ENCODE measurements around the gene USP43.

Gene USP43

DNA sequence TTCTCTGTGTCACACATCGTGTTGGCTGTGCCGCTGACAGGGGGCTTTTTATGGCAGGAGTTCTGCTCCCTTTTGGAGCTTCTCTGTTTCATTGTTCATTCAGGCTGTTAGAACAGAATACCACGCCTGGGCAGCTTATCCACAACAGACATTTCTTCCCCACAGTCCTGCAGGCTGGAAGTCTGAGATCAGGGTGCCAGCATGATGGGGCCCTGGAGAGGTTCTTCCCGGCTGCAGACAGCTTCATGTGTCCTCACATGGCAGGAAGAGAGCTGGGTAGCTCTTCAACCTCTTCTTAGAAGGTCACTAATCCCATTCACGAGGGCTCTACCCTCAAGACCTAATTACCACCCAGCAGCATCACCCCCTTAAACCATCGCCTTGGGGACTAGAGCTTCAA is 81.0 kb downstream of the USP43 start:
- H3K36me3 ChIP-seq = no peaks in the 10 kb centered on the region
- H3K4me1 ChIP-seq = no peaks in the 10 kb centered on the region
- H3K4me3 ChIP-seq (ENCODE audit: low read depth, low read length) = no peak overlapping the region
- no peaks in the 10 kb centered on the region for H3K9me3 ChIP-seq
- no peak for DNase-seq
- H3K27me3 ChIP-seq = no peaks in the 10 kb centered on the region
- no peak for TF ChIP-seq CTCF (IDR thresholded peaks at IDR 0.05; ENCODE audit: low read depth, low read length)

- Histone ChIP-seq H3K27me3 (no peaks in the 10 kb centered on the region), H3K4me3 (ENCODE audit: low read depth, low read length) (no peak overlapping the region), H3K9me3 (no peaks in the 10 kb centered on the region), H3K4me1 (no peaks in the 10 kb centered on the region), H3K36me3 (no peaks in the 10 kb centered on the region)
- TF ChIP-seq CTCF (IDR thresholded peaks at IDR 0.05; ENCODE audit: low read depth, low read length) = no peak
- DNase-seq = no peak
These were observed 82.7 kb downstream of the USP43 start for GRCh38 chr17:9728005-9728404.

DNA sequence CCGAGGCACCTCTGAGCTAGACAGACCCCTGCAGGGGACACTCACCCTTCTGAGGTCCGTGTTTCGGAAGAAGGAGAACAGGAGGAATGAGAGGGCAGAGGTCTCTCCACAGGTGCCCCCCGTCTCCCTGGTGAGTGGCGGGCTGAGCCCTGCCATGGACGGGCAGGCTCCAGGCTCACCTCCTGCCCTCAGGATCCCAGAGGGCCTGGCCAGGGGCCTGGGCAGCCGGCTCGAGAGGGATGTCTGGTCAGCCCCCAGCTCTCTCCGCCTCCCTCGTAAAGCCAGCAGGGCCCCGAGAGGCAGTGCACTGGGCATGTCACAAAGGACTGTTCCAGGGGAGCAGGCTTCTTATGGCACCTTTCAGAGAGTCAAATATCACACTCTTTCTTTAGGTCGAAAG is 83.2 kb downstream of the USP43 start:
- TF ChIP-seq CTCF (IDR thresholded peaks at IDR 0.05; ENCODE audit: low read depth, low read length) = no peak
- no peaks in the 10 kb centered on the region for H3K4me1 ChIP-seq
- H3K36me3 ChIP-seq = no peaks in the 10 kb centered on the region
- no peaks in the 10 kb centered on the region for H3K9me3 ChIP-seq
- no peaks in the 10 kb centered on the region for H3K27me3 ChIP-seq
- no peak overlapping the region for H3K4me3 ChIP-seq (ENCODE audit: low read depth, low read length)
- no peak for DNase-seq

DNA sequence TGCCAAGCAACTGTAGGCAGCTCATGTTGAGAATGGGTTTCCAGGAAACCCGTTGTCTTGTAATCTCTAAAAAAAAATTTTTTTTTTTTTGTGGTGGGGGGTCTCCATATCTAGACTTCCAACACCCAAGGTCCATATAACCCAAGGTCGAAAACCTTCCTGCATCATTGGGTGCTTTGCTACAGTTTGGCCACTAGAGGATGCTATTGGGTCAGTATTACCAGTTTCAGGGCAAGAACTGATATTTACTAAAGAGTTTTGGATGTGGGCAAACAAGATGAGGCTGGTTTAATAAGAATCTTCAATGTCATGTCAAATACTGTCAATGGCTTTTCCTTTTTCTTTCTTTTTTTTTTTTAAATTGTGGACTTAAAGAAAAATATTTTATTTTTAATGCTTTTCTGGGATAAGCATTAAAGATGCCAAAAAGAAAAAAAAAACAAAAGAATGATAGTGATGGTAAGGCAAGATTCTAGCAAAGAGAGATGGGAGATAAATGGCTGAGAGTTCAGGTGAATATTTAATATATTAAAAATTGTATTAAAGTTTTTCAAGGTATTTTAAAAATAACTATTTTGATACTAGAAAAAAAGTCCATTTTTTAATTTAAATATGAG is 83.8 kb downstream of the USP43 start:
- Histone ChIP-seq H3K4me3 (ENCODE audit: low read depth, low read length) (no peak overlapping the region), H3K4me1 (no peaks in the 10 kb centered on the region), H3K27me3 (no peaks in the 10 kb centered on the region), H3K36me3 (no peaks in the 10 kb centered on the region), H3K9me3 (no peaks in the 10 kb centered on the region)
- TF ChIP-seq CTCF (IDR thresholded peaks at IDR 0.05; ENCODE audit: low read depth, low read length) = peak; percentile 73
- no peak for DNase-seq

DNA sequence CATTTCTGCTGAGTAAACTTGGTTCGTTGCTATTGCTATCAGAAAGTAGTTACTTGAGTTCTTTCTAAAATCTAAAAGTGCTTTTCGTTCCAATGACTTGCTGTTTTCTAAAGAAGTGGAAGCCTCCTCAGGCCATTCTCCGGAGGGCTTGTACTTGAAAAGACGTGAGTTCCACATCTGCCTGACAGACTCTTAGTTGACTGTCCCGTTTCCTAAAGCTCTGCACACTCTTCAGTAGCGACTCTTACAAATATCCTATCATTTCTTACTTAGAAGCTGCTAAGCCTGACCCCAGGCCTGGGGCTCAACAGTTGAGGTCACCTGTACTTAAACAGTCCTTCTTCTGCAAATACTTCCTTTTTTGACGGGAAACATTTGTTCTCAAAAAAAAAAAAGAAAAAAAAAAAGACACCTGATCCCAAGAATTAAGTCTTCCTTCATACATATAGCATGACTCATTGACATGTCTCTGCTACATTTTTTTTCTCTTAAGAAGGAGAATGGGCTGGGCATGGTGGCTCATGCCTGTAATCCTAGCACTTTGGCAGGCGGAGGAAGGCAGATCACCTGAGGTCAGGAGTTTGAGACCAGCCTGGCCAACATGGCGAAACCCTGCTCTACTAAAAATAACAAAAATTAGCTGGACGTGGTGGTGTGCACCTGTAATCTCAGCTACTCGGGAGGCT is 84.6 kb downstream of the USP43 start:
- no peaks in the 10 kb centered on the region for H3K36me3 ChIP-seq
- no peak for TF ChIP-seq CTCF (IDR thresholded peaks at IDR 0.05; ENCODE audit: low read depth, low read length)
- DNase-seq = no peak
- H3K9me3 ChIP-seq = no peaks in the 10 kb centered on the region
- H3K4me3 ChIP-seq (ENCODE audit: low read depth, low read length) = no peak overlapping the region
- H3K4me1 ChIP-seq = no peaks in the 10 kb centered on the region
- no peaks in the 10 kb centered on the region for H3K27me3 ChIP-seq

DNA sequence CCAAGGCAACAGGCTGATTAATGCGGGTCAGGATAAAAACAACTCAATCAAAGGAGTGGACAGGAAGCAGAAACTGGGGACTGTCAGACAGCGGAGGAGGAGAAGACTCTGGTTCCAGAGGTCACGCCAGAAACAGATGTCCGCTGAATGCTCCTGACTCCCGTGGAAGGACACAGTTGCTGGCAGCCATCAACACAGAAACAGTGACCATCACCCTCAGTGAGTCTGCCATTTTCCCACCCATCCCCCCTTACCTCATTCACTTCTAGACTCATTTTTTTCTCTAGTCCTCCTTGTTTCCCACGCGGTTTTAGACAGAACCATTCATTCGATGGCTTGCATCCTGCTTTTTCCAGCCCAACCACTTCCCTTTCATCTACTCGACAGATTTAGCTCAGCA is 105.2 kb downstream of the USP43 start:
- H3K4me3 ChIP-seq (ENCODE audit: low read depth, low read length) = no peak overlapping the region
- no peaks in the 10 kb centered on the region for H3K9me3 ChIP-seq
- no peak for DNase-seq
- no peaks in the 10 kb centered on the region for H3K36me3 ChIP-seq
- no peak for TF ChIP-seq CTCF (IDR thresholded peaks at IDR 0.05; ENCODE audit: low read depth, low read length)
- H3K27me3 ChIP-seq = no peaks in the 10 kb centered on the region
- H3K4me1 ChIP-seq = no peaks in the 10 kb centered on the region
